Embryonic facial prominence (tissue), 1 donor: ENCODE data around the gene DEGS2.

ENCODE experiments used
- DNase-seq: peaks from one replicate; pipeline ENCODE4 v3.0.0-alpha.2; 2016; ENCODE audit errors: extremely low spot score

Gene DEGS2

GRCh38 chr14:100132161-100132902, 27.1 kb downstream of the DEGS2 start:
- DNase-seq = no peak

- DNase-seq = no peak
These were observed 28.3 kb downstream of the DEGS2 start for GRCh38 chr14:100131181-100131580.

GRCh38 chr14:100130521-100130920, 28.9 kb downstream of the DEGS2 start:
- DNase-seq = no peak

DNA sequence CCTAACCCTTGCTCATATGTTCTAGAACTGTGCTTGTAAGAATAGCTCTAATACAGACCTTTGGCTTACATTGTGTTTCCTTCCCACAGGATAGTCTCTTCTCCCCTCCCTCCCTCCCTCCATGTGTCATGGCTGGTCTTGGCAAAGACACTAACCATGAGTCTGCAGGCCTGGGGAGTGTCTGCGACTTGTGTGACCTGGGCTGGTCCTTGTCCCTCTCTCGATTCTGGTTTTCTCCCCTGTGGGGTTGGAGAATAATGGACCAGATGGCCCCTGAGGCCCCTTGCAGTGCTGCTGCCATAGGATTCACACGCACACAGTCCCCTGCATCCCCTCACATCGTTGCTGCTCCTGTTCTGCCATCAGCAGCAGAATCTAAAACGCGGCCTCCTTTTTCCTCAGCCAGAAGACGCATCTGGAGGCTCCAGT, 30.3 kb downstream of the DEGS2 start:
- no peak for DNase-seq

- no peak for DNase-seq
These were observed 30.8 kb downstream of the DEGS2 start for GRCh38 chr14:100128688-100129087.

- no peak for DNase-seq
These were observed 31.5 kb downstream of the DEGS2 start for GRCh38 chr14:100127853-100128455.

GRCh38 chr14:100126401-100126800, 33.0 kb downstream of the DEGS2 start:
- no peak for DNase-seq

DNA sequence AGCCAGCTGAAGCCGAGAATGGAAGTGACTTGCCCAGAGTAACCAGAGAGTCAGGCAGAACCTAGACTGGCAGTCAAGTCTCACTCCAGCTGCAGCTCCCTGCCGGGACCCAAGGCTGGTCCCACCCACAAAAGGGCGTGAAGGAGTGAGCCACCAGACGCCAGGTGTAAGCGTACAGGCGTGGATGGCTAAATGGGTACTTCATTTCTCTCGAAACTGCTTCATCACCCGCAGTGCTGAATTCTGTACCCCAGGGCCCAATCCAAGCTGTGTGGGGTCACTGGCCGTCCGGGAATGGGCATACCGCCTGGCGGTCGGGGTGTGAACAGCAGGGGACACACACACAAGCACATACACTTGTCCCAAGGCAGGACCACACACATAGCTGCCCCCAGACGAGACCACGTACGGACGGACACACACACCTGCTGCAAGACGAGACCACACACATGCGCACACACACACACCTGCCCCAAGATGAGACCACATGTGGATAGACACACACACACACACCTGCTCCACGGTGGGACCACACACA, 34.8 kb downstream of the DEGS2 start:
- no peak for DNase-seq

- no peak for DNase-seq
These were observed 35.8 kb downstream of the DEGS2 start for GRCh38 chr14:100123618-100124017.

GRCh38 chr14:100122481-100123223, 36.8 kb downstream of the DEGS2 start:
- DNase-seq = no peak

DNA sequence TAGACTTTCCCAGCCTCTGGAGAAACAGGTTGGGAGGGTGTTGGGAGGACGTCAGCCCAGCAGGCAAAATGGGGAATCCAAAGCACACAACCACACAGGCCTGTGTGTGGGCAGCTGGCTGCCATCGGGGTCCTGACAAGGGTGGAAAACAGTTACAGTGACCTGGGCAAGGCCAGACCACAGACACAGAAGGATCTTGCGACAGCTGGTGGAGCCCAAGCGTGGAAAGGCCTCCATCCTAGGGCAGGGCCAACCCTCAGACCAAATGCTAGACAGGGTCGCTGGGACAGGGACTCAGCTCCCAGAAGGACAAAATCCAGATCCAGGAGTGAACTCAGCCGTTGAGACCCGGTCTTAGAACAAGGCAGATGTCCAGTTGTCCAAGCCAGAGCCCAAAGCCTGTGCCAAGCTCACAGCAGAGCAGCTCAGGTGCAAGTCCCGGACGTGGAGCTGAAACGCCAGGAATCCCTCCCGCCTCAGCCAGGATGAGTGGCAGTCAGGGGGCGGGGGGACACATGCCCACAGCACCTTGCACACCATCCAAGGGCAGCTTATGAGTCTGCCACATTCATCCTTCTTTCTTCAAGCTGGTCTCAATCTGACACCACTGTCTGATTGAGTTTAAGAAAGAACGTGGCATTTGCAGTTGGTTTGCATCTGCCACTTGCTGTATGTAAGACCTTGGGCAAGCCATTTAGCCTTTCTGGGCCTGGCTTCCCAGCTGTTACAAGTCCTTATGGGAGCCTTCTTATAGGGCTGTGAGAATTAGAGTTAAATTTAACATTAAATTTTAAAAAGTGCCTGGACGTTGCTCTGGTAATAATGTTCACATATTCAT, 37.6 kb downstream of the DEGS2 start:
- no peak for DNase-seq

DNA sequence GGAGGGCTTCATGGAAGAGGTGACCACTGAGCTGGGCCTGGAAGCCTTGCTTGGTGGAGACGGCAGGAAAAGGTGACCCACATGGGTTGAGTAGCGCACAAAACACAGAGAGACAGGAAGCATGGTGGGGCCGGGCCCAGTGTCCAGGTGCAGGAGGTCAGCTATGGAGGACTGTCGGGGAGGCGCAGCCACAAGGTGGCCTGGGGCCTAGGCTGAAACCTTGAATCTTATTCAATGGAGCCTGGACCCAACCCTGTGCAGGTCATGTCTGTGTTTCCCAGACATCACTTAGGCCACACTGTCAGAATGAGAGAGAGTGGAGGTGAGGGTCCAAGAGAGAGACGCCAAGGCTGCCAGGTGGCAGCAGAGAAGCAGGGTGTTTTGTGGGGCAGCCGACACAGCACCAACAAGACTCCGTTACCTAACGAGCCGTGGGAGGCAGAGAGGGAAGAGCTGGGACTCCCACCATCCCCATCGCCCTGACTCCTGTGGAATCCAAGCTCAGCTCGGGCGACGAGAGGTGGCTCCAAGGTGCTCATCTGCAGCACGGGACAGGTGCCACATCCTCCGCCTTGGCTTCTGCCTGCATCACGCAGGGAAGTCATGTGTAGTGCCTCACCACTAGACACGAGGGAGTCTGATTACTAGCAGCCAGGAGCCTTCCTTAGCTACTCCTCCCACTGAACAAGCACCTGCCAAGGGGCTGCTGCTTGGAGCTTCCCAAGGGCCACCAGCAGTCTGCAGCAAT, 38.7 kb downstream of the DEGS2 start:
- no peak for DNase-seq

GRCh38 chr14:100119251-100119650, 40.2 kb downstream of the DEGS2 start:
- DNase-seq = no peak

DNA sequence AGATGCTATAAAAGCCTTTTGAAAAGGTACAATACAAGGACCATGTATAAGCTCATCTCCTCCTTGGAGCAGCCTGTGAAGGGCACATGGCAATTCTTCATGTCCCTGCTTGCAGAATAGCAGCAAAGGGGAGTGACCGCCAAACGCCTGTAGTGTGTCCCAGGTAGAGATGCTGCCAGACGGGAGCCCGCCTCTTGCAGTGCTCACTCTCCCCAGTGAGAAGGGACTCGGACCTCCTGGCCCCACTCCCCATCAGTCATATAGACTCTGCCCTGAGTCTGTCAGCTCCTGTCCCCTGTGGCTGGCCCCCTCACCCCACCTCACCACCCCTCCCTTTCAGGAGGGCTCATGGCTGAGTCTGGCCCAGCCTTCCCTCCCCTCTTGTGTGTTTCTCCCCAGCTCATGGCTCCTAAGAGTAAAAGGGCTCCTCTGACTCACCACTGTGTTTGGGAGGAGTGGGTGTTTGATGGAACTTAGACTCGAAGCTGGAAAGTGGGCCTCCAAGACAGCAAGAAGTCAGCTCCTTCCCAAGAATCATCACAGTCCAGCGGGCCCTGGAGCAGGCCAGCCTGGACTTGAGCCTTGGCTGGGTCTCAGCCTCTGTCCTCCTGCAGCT, 40.9 kb downstream of the DEGS2 start:
- no peak for DNase-seq

DNA sequence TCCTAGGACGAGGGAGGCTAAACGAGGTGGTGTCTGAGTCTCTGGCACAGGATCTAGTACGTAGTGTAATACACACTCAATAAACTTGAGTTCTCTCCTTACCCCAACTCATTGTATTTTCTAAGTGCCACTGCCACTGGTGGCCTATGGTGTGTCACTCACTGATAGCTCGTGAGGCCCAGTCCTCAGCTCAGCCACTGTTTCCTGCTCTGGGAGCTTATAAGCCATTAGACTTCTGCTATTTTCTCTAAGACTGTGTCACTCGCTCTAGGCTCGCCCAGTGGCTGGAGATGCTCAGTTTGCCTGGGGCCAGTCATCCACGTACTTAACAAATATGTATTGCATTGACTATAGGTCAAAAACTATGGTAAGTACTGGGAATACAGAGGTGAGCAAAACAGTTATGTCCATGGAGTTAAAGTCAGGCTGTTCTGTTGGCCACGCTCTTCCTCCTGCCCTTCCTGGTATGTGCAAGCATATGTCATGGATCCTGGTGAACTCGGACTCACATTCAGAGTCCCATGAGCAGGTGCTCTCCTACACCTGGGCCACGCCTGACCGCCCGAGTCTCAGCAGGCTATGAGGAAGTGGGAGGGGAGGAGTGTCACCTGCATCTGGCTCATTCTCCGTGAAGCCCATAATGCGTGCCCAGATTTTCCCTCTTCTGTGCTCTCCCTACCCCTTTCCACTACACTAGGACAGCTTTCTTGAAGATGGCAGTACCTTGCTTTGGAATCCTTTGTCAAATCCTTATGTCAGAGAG, 41.6 kb downstream of the DEGS2 start:
- DNase-seq = no peak

GRCh38 chr14:100117026-100117425, 42.4 kb downstream of the DEGS2 start:
- no peak for DNase-seq

DNA sequence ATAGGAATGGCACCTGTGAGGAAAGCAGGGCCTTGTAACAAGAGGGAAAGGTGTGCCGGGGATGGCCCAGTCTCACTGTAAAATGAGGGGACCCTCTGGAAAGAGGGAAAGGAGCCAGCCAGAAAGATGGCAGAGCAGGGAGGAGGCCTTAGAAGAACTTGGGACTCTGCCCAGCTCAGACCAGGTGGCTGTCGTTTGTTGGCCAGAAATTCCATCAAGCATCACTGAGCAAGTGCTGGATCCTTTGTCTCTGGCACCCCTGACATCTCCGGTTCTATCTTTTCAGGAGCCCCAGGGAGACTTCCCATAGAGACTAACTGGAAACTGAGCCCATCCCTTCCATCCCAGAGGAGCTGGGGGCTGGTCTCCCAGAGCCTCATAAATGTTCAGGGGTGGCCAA, 43.3 kb downstream of the DEGS2 start:
- no peak for DNase-seq

DNA sequence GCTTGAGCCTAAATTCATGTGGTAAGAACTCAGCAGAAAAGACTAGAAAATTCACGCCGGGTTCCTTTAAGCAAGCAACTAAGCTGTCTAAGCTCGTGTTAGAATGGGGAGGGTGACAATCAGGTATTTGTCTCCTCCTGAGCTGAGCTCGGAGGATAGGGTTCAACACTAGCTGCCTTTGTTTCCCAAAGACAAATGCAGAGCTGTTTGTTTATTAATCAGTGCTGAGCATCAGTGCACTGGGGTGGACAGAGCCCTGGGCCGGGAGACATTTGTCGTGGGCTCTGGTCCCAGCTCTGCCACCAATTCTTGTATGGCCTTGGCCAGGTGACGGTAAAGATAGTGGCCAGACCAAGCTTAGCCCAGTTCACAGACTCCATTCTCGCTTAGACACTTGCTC, 43.7 kb downstream of the DEGS2 start:
- no peak for DNase-seq

DNA sequence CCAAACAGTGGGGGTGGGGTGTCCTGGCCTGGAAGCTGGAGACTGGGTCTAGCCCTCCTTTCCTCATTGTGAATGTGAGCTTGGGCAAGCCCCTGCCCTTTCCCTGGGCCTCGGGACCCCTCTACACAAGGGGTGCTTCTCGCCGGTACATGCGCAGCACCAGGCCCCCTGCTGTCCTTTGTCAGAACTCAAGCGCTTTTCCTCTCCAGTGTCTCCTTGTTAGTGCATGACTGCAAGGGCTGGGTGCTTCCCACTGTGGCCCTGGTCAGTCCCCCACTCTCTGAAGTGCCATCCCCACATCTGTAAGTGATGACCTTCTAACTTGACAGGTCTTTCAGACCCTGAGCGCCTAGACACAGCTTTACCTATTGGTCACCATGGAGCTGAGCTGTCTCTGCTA, 44.2 kb downstream of the DEGS2 start:
- no peak for DNase-seq
